Activated CD8-positive, alpha-beta memory T cell treated with anti-CD3 and anti-CD28 coated beads, Interleukin-2, amount 10 ng/mL, durations not matched to agents 7 days and 5 days (primary cell): ENCODE results near the gene VN1R2. TPM values are rescaled to one million over a fixed set of nuclear protein-coding genes. Genes with fewer than 3 reads are reported as not detected.
"Not testable (repeated sequence)": the region's sequence is repeated elsewhere in the genome, so short reads cannot be mapped to it uniquely, and the experiment has no call there.

Experiments used
- ATAC-seq: fragments of 150-1000 bp; cut with Tn5 transposase; one replicate; pipeline ENCODE4 v1.10.0; 2021; ENCODE audit warnings: moderate library complexity
- CTCF ChIA-PET: fragments of 350-600 bp; sonication (Branson Sonifier 250); formaldehyde crosslinking; loops from one replicate; lab custom pipeline; 2021; ENCODE audit warnings: antibody characterized with exemption; lab: Charles Lee
- DNase-seq: peaks from one replicate; pipeline ENCODE4 v3.0.0-alpha.2; 2020
- H3K27ac Mint-ChIP-seq: one replicate; pipeline ENCODE4 v1.8.0; 2021; ENCODE audit warnings: mild to moderate bottlenecking, mixed read lengths
- H3K27me3 Mint-ChIP-seq: one replicate; pipeline ENCODE4 v1.8.0; 2021; ENCODE audit warnings: mixed read lengths
- H3K36me3 Mint-ChIP-seq: one replicate; pipeline ENCODE4 v1.8.0; 2021; ENCODE audit warnings: mild to moderate bottlenecking, mixed read lengths
- H3K4me1 Mint-ChIP-seq: one replicate; pipeline ENCODE4 v1.8.0; 2021; ENCODE audit warnings: mixed read lengths
- H3K4me3 Mint-ChIP-seq: one replicate; pipeline ENCODE4 v1.8.0; 2021; ENCODE audit warnings: mild to moderate bottlenecking, moderate library complexity, mixed read lengths
- H3K9me3 Mint-ChIP-seq: one replicate; pipeline ENCODE4 v1.8.0; 2022; ENCODE audit warnings: low read depth, mixed read lengths
- total RNA-seq, 2 experiments: library from RNA; stranded (reverse); gene quantifications; one replicate each; pipeline ENCODE4 v1.2.3, GENCODE V29; 2021

Gene VN1R2
- total RNA-seq, 2 experiments from 2014 or later: not detected

DNA sequence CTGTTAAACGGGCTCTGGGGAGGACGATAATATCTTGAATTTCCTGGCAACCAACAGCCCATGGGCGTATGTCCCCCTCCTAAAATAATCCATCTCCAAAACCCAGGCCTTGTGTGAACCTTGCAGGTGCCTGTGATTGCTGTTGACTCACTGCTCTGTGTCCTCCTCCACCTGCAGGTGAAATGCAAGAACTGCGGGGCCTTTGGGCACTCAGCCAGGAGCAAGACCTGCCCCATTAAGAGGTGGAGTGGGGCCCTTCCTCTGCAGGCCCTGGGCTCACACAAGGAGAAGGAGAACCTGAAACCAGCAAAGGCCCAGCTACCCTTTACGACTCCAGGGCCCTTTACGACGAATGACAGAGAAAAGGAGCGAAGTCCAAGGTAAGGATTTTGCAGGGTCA lies 23.9 kb downstream of the VN1R2 start:
- CTCF ChIA-PET: interaction anchor here (0.6 kb wide), 1 partner anchor 289 kb away, joined by 5 read pairs; no protein-coding TSS in a partner anchor
- not testable (repeated sequence) for H3K36me3 Mint-ChIP-seq, H3K27ac Mint-ChIP-seq, H3K4me3 Mint-ChIP-seq, DNase-seq, H3K27me3 Mint-ChIP-seq, H3K4me1 Mint-ChIP-seq, ATAC-seq
- peaks cover 15% of the 10 kb centered on the region for H3K9me3 Mint-ChIP-seq

DNA sequence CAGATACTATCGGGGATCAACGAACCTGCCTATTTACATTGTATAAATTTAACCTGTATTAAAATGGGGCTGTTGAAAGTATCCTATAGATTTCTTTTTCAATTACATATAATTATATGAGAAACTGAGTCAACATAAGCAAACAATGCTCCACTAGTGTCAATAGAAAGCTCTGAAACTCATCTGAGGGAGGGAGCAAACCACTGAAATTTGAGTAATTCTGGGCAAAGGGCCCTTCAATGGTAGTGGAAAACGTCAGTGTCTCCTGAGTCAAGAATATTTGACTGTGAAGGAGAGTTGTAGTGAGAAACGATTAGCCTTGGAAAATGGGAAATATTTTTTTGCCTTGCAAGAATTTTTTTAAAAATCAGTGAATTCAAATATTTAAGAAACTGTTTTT lies 27.0 kb downstream of the VN1R2 start:
- CTCF ChIA-PET: no interaction called here
- no peak overlapping the region for H3K4me3 Mint-ChIP-seq
- H3K27ac Mint-ChIP-seq: no peak overlapping the region
- DNase-seq: no peak
- H3K27me3 Mint-ChIP-seq: no peaks in the 10 kb centered on the region
- ATAC-seq: no peak
- H3K9me3 Mint-ChIP-seq: peaks cover 8% of the 10 kb centered on the region
- no peaks in the 10 kb centered on the region for H3K4me1 Mint-ChIP-seq
- no peaks in the 10 kb centered on the region for H3K36me3 Mint-ChIP-seq

DNA sequence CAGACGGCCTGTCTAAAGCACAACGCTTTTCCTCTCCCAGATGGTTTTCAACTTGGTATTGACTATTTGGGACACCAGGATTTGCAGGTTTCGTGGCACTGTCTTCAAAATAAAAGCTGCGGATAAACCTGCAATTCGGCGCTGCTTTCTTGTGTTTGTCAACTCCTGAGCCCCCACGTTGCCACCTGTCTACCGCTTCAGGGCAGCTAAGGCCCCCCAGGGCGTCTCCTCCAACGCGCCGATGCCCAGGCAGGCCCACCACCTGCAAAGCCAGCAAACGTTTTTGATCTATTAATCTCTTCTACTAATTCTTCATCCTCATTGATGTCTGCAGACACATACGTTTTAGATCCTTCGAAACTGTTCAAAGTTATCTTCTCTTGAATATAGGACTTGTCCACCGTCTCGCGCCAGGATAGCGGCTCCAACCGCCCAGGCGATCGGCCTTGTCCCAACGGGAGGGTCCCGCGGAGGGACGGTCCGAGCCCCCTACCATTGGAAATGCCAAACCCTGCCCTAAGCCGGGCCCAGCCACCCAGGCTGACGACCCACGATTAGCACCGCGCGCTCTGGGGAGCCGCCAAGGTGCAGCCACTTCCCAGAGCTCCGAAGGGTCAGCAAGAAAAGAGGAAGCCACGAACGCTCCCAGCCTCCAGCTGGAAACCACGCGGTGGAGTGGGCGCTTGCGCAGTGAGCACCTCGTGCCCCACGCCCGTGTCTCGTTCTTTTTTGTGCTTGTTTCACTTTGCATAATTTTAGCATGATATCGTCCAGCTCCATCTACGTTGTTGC lies 32.9 kb downstream of the VN1R2 start:
- Mint-ChIP-seq H3K36me3 (peaks cover 8% of the 10 kb centered on the region), H3K27me3 (no peaks in the 10 kb centered on the region), H3K27ac (no peak overlapping the region), H3K4me1 (no peaks in the 10 kb centered on the region), H3K9me3 (peaks cover 22% of the 10 kb centered on the region), H3K4me3 (no peak overlapping the region)
- CTCF ChIA-PET: no interaction called here
- ATAC-seq: no peak
- no peak for DNase-seq

DNA sequence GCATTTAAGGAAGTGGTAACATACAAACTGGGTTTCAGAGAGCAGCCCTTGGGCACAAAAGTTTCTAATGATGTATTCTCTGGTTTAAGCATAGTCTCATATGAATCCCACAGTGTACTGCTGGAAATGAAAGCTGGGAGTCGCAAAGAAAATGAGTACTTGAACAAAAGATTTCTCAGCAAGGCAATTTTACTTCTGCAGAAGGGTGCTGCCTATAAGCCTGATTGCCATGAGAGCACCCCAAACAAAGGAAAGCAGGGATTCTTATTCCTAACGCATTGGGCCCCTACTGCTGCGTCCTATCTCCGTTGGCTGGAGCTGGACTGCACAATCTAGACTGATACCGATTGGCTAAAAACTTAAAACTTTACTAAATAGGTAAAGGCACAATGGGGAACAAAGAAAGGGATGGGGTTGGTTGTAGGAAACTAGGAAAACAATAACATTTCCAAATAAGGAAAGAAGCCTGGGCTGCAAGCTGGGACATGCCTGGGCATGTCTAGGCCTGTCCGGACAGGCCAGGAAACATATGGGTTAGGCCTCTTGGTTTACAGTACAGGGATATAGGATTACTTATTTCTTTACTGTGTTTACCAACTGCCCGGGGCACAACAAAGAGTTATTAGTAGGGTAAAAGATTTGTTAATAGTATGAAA lies 36.8 kb downstream of the VN1R2 start:
- H3K27ac Mint-ChIP-seq: no peak overlapping the region
- H3K9me3 Mint-ChIP-seq: peaks cover 20% of the 10 kb centered on the region
- H3K4me3 Mint-ChIP-seq: no peak overlapping the region
- H3K4me1 Mint-ChIP-seq: no peaks in the 10 kb centered on the region
- H3K36me3 Mint-ChIP-seq: peaks cover 8% of the 10 kb centered on the region
- DNase-seq (no peak), ATAC-seq (no peak)
- CTCF ChIA-PET: no interaction called here
- H3K27me3 Mint-ChIP-seq: no peaks in the 10 kb centered on the region

DNA sequence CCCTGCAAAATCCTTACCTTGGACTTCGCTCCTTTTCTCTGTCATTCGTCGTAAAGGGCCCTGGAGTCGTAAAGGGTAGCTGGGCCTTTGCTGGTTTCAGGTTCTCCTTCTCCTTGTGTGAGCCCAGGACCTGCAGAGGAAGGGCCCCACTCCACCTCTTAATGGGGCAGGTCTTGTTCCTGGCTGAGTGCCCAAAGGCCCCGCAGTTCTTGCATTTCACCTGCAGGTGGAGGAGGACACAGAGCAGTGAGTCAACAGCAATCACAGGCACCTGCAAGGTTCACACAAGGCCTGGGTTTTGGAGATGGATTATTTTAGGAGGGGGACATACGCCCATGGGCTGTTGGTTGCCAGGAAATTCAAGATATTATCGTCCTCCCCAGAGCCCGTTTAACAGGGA lies 43.2 kb downstream of the VN1R2 start:
- H3K9me3 Mint-ChIP-seq, H3K36me3 Mint-ChIP-seq, ATAC-seq, CTCF ChIA-PET, H3K4me1 Mint-ChIP-seq, H3K27ac Mint-ChIP-seq, DNase-seq, H3K27me3 Mint-ChIP-seq, H3K4me3 Mint-ChIP-seq: not testable (repeated sequence)

DNA sequence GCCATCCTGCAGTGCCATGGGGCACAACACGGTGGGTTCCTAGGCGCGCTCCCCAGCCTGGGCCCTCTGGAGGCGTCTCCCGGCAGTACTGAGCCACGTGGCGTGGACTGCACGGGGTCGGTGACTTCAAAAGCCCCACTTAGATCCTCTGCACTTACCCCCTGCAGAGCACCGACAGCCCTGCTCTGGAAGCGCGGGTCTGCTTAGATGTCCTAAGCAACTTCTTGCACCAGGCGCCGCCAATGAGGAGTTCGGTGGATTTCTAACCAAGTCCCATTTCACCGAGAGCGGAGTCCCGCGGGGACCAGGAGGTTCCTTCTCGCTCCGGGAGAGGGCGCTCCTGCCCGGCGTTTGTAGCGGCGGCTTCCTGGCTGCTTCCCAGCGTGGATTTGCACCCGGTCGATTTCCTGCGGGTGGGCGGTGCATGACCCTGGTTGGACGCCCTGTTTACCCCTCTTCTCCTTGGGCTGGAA lies 50.3 kb downstream of the VN1R2 start:
- Mint-ChIP-seq H3K27ac (no peak overlapping the region), H3K4me3 (no peak overlapping the region), H3K9me3 (peaks cover 15% of the 10 kb centered on the region), H3K27me3 (peaks cover 3% of the 10 kb centered on the region), H3K4me1 (no peaks in the 10 kb centered on the region), H3K36me3 (peaks cover 1% of the 10 kb centered on the region)
- no peak for ATAC-seq
- CTCF ChIA-PET: no interaction called here
- no peak for DNase-seq

Other genes with a start within 250 kb of the VN1R2 start
- not detected for gene ERVV-1, start 244.4 kb upstream of the VN1R2 start, total RNA-seq
- not detected for gene ERVV-2, start 213.6 kb upstream of the VN1R2 start, total RNA-seq
- gene ZNF160, start 154.9 kb upstream of the VN1R2 start, total RNA-seq: 10 to 100 TPM; 27.4 to 35.7 TPM
- gene ZNF415, start 125.4 kb upstream of the VN1R2 start, total RNA-seq: under 1 TPM; 0.35 to 0.61 TPM
- 10 to 100 TPM in 1 of 2 experiments, 1 to 10 TPM in 1; 6.1 to 11.0 TPM for gene ZNF347, start 99.2 kb upstream of the VN1R2 start, total RNA-seq
- 1 to 10 TPM; 2.9 to 6.0 TPM for gene ZNF665, start 64.9 kb upstream of the VN1R2 start, total RNA-seq
- 1 to 10 TPM; 4.5 to 6.1 TPM for gene ZNF677, start 3.4 kb upstream of the VN1R2 start, total RNA-seq
- gene VN1R4, start 9.4 kb downstream of the VN1R2 start, total RNA-seq: not detected
- gene ZNF845, start 75.5 kb downstream of the VN1R2 start, total RNA-seq: 1 to 10 TPM; 8.0 to 9.9 TPM
- gene ZNF525, start 107.4 kb downstream of the VN1R2 start, total RNA-seq: 10 to 100 TPM; 13.6 to 17.9 TPM
- 10 to 100 TPM; 12.4 to 14.2 TPM for gene ZNF765, start 136.9 kb downstream of the VN1R2 start, total RNA-seq
- gene ZNF761, start 173.7 kb downstream of the VN1R2 start, total RNA-seq: 10 to 100 TPM; 11.2 to 12.6 TPM
- 1 to 10 TPM; 5.5 TPM for gene ZNF813, start 209.4 kb downstream of the VN1R2 start, total RNA-seq